HG02610 (cell line): ENCODE data around the gene ZZZ3.
A peak's percentile ranks its signal among the peaks of the same experiment; 100 is the strongest.
"Not testable (repeated sequence)": the region's sequence is repeated elsewhere in the genome, so short reads cannot be mapped to it uniquely, and the experiment has no call there.

Experiments
- ATAC-seq: cut with Tn5 transposase; IDR thresholded peaks from one replicate; pipeline ENCODE4 v1.9.1; 2021; ENCODE audit warnings: mild to moderate bottlenecking, moderate library complexity; ENCODE audit not compliant: unreplicated experiment

Gene ZZZ3

GRCh38 chr1:77682460-77683159, at the start of gene ZZZ3:
Gene ZZZ3 (minus strand): TSS chr1:77682658. CDS start chr1:77633354, 49,304 bp downstream.
- ATAC-seq, result peak; percentile 73

- no peak for ATAC-seq
Observed at GRCh38 chr1:77732090-77732489, 49.6 kb upstream of the ZZZ3 start.

- ATAC-seq, result no peak
Observed at GRCh38 chr1:77725706-77726105, 43.2 kb upstream of the ZZZ3 start.

GRCh38 chr1:77718181-77718580, 35.7 kb upstream of the ZZZ3 start:
- no peak for ATAC-seq

GRCh38 chr1:77716065-77716464, 33.6 kb upstream of the ZZZ3 start:
- no peak for ATAC-seq

- ATAC-seq, result no peak
Observed at GRCh38 chr1:77709727-77710126, 27.3 kb upstream of the ZZZ3 start.

- no peak for ATAC-seq
Observed at GRCh38 chr1:77706321-77706720, 23.9 kb upstream of the ZZZ3 start.

GRCh38 chr1:77704736-77705135, 22.3 kb upstream of the ZZZ3 start:
- ATAC-seq, result no peak

- ATAC-seq, result not testable (repeated sequence)
Observed at GRCh38 chr1:77699673-77700072, 17.2 kb upstream of the ZZZ3 start.

GRCh38 chr1:77697441-77697840, 15.0 kb upstream of the ZZZ3 start:
- no peak for ATAC-seq

GRCh38 chr1:77688939-77689338, 6.5 kb upstream of the ZZZ3 start:
- ATAC-seq, result no peak

- ATAC-seq, result no peak
Observed at GRCh38 chr1:77687519-77687906, 5.1 kb upstream of the ZZZ3 start.

- no peak for ATAC-seq
Observed at GRCh38 chr1:77686796-77687518, 4.5 kb upstream of the ZZZ3 start.

- ATAC-seq, result peak; percentile 81
Observed at GRCh38 chr1:77683160-77684148, 996 bp upstream of the ZZZ3 start.

- ATAC-seq, result no peak
Observed at GRCh38 chr1:77680173-77680572, 2.3 kb downstream of the ZZZ3 start.

- no peak for ATAC-seq
Observed at GRCh38 chr1:77678660-77679610, 3.5 kb downstream of the ZZZ3 start.

- ATAC-seq, result not testable (repeated sequence)
Observed at GRCh38 chr1:77674807-77675206, 7.7 kb downstream of the ZZZ3 start.

- no peak for ATAC-seq
Observed at GRCh38 chr1:77673716-77674355, 8.6 kb downstream of the ZZZ3 start.

- ATAC-seq, result no peak
Observed at GRCh38 chr1:77673030-77673429, 9.4 kb downstream of the ZZZ3 start.

GRCh38 chr1:77672374-77672773, 10.1 kb downstream of the ZZZ3 start:
- ATAC-seq, result peak; percentile 47
